NCI-H226 (cell line): ENCODE measurements around the gene SLC12A3.

Source experiments
- DNase-seq: peaks from one replicate; pipeline ENCODE4 v3.0.0-alpha.2; 2015

The SLC12A3 gene, protein sequence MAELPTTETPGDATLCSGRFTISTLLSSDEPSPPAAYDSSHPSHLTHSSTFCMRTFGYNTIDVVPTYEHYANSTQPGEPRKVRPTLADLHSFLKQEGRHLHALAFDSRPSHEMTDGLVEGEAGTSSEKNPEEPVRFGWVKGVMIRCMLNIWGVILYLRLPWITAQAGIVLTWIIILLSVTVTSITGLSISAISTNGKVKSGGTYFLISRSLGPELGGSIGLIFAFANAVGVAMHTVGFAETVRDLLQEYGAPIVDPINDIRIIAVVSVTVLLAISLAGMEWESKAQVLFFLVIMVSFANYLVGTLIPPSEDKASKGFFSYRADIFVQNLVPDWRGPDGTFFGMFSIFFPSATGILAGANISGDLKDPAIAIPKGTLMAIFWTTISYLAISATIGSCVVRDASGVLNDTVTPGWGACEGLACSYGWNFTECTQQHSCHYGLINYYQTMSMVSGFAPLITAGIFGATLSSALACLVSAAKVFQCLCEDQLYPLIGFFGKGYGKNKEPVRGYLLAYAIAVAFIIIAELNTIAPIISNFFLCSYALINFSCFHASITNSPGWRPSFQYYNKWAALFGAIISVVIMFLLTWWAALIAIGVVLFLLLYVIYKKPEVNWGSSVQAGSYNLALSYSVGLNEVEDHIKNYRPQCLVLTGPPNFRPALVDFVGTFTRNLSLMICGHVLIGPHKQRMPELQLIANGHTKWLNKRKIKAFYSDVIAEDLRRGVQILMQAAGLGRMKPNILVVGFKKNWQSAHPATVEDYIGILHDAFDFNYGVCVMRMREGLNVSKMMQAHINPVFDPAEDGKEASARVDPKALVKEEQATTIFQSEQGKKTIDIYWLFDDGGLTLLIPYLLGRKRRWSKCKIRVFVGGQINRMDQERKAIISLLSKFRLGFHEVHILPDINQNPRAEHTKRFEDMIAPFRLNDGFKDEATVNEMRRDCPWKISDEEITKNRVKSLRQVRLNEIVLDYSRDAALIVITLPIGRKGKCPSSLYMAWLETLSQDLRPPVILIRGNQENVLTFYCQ

GRCh38 chr16:56864960-56865359 is at the start of gene SLC12A3:
Gene SLC12A3 (plus strand): TSS chr16:56865207. CDS start chr16:56865236, 29 bp downstream.
- DNase-seq = no peak

- DNase-seq = no peak
These were observed 49.3 kb upstream of the SLC12A3 start for GRCh38 chr16:56815721-56816120.

DNA sequence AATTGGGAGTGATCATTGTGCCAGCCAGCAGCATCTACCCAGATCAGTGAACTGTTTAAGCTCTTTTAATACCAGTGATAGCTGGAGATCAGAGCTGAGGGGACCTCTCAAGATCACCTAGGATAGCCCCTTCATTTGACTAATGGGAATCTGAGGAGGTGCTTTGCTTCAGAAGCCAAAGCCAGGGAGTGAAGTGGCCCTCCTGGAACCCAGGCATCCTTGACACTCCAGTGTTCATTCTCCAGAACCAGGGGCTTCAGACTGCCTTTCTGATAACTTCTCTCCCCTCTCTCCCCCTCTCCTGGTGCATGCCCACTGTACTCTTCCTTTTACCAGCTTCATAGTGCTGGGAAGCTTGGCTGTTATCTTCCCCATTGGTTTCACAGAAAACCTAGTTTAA is 48.0 kb upstream of the SLC12A3 start:
- no peak for DNase-seq

- no peak for DNase-seq
These were observed 47.1 kb upstream of the SLC12A3 start for GRCh38 chr16:56817938-56818337.

GRCh38 chr16:56823081-56823733 is 41.8 kb upstream of the SLC12A3 start:
- DNase-seq = no peak

- DNase-seq = no peak
These were observed 40.7 kb upstream of the SLC12A3 start for GRCh38 chr16:56824331-56824730.

DNA sequence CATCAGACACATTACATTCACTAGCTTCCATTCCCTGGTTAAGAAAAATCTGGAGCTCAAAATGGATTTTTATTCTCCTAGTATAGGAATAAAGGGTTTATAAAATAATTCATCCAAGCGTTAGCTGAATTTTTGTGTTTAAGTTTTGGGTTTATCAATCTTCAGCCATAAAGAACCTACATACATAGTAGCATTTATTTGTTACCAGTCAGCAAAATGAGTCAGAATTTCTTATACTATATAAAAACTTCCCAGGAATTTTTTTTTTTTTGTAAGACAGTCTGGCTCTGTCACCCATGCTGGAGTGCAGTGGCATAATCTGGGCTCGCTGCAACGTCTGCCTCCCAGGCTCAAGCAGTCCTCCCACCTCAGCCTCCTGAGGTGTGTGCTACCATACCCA is 40.2 kb upstream of the SLC12A3 start:
- no peak for DNase-seq

DNA sequence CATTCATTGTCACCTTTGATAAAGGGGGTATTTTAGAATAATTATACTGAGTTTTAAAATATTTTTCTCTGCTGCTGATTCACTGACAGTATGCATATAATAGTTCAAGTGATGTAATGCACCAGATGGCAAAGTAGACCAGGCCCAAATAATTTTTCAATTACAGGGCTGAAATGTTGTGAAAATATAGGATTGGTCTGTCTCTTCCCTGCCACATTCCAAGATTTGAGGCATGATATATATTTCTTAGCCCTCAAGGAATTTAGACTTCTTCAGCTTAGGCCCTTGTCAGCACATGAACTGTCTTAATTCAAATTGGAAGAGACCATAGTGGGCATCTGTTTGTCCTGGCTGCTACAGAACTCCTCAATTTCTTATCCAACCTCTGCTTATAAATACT is 39.2 kb upstream of the SLC12A3 start:
- no peak for DNase-seq

GRCh38 chr16:56828647-56829046 is 36.4 kb upstream of the SLC12A3 start:
- DNase-seq = no peak

DNA sequence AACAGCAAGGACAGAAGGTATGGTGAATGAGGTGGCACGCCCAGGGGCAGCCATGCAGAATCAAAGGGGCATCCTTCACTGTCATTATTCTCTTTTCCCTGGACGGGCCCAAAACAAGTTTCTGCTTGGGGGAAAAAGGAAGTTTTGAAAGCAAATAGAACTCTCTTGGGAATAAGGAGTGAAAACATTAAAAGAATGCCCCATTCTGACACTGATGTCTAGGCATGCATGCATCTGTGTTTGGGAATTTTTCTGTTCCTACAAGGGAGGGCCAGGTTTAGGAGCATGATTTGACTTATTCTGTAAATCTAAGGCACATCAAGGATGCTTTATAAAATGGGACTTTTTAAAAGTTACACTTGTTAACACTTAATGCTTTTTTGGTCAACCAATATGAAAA is 34.3 kb upstream of the SLC12A3 start:
- no peak for DNase-seq

DNA sequence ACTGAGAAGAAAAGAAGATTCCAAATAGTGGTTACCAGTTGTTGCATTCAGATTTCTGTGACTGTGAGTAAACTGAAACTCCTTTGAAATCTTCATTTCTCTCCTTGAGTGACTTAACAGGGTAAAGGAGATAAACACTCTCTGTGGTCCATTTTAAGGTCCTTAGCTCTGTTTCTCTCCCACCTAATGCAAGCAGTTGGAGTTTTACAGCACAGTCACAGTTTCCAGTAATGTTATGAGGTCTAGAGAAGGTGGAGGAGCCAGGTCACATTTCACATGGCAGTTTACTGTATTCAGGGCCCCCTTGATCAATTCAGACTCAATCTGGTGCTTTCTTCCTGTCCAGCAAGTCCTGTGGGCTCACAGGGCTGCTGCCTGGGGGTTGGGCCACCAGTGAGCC is 32.2 kb upstream of the SLC12A3 start:
- no peak for DNase-seq

DNA sequence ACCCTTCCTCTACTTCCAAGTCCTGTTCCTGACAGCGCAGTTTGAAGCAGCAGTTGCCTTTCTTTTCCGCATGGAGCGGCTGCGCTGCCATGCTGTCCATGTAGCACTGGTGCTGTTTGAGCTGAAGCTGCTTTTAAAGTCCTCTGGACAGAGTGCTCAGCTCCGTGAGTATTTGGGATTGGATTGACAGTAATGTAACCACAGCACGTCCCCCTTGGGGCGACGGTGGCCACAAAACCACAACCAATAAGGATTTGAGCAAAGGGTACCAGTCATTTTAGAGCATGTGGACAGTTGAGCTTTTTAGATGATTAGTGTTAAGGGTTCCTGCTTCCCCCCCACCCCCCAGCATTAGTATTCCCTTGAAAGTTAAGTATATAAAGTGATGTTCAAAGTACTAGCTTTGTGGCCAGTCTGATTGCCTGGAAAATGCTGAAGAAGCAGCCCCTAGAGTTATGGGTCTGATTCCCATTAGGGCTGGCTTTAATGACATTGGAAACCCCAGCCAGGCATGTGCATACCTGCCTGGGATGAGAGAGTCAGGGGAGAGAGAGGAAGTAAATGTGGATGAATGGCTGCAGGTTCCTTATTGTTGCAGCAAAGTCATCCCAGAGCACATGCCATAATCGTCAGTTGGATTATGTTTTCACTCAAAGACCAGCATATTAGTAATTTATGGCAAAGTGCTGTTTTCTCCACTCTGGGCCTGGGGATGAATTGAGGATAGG is 31.6 kb upstream of the SLC12A3 start:
- DNase-seq = no peak

DNA sequence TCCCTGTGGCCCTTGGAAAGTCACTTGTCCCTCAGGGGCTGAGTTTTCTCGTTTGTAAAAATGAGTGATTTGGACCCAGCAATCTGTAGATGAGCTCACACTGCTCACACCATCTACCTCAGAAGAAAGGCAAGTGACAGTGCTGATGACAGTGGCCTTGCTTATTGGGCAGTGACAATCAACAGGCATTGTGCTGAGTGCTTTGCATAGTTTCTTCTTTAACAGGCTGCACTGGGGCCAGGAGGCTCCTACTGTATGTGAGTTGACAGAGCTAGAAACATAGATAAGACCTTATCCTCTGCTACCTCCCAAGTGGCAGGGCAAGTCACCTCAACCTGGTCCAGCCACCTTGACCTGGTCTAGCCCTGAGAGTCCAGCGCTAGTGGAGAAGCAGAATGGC is 29.7 kb upstream of the SLC12A3 start:
- DNase-seq = no peak

- no peak for DNase-seq
These were observed 28.4 kb upstream of the SLC12A3 start for GRCh38 chr16:56836410-56837230.

GRCh38 chr16:56838622-56839337 is 26.2 kb upstream of the SLC12A3 start:
- no peak for DNase-seq

DNA sequence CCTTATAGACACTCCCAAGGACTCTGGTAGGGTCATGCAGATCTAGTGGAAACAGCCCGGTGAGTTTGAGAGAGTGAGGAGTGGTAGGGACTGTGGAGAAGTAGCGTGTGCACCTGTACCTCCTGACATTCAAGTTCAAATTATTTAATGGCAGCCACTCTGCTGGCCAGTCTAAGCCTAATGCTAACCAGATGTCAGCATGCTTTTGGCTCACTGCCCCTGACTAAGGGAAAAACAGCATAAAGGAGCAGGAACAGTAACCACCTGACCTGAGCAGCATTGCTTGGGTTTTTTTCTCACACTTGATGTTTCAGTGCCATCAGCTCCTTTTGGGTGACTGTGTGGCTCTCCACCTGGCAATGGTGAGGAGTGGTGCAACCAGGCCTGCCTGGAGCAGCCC is 23.8 kb upstream of the SLC12A3 start:
- DNase-seq = no peak

GRCh38 chr16:56841659-56842058 is 23.3 kb upstream of the SLC12A3 start:
- DNase-seq = no peak

DNA sequence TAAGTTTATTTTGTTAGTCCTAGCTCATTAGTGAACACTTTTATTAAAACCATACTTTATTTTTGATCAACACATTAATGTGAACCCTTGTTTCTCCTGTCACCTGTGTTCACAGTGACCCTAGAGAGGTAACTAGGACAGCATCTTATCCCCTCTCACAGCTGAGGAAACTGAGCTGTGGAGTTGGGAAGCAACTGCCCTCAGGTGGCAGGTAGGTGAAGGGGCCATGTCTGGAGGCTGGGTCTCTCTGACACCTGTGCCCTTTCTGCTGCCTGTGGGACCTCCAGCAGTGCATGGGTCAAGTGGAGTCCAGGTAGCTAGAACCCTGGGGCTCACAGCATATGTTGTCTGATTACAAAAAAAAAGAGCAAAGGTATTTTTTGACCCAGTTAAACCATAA is 22.9 kb upstream of the SLC12A3 start:
- no peak for DNase-seq

DNA sequence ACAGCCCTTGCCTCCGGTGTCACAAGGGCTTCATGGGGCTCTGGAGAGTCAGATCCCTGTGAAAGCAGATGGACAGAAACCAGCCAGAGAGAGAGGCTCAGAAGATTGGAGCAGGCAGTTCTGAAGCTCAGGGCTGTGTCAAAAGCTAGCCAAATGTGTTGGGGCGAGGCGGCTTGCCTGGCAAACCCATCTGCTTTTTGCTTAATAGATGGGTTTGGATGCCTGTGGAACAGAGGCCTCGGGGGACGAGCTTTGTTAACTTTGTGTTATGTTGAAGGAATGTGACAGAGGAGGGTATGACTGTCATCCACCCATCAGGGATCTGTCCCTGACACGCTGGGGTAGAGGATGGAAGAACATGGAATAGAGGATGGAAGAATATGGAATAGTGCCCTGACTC is 21.0 kb upstream of the SLC12A3 start:
- no peak for DNase-seq

DNA sequence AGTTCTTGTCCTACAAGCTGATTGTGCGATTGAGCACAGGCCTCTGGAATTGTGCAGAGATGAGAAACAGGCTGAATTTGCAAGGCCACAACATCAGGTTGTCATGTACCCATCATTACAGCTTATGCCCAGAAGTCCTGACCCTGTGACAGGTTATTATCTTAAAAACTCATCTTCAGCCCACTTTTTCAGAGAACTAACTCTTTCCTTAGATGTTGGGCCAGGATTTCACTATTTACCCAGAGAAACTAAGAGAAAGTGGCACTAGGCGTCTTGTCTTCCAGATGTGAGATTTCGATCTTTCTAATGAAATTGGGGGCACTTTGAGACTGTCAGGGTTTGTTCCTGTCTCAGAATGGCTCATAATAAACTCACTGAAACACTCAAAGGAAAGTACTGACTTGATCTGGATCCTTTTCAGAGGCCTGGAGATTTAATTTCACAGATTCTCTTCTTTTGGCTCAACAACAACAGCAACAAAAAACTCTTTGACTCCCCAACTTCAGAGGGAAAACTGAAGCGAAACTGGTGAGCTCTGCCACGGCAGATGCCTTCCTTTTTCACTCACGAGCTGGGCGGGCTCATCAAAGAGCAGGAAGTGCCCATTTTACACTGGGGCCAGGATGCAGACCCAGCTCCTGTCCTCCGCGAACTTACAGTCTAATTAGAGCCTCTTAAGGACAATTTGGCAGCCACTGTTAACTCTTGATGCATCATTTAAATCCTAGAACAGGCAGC is 17.7 kb upstream of the SLC12A3 start:
- no peak for DNase-seq
